GM12864 (cell line): ENCODE measurements around the gene PCDHGA5.

Source experiments
- DNase-seq: peaks from one replicate; pipeline ENCODE4 v3.0.0-alpha.2; 2011; ENCODE audit warnings: low read depth
- H3K4me3 ChIP-seq: 2 replicates; pipeline ENCODE4 v1.5.1; 2011; ENCODE audit warnings: mild to moderate bottlenecking, low read depth, low read length, control low read depth
- CTCF ChIP-seq: IDR thresholded peaks from 2 replicates; pipeline ENCODE4 v1.5.1; 2011; ENCODE audit warnings: low read depth, mild to moderate bottlenecking, moderate library complexity, low read length, control low read depth, inconsistent platforms; ENCODE audit errors: missing control alignments

The PCDHGA5 gene

GRCh38 chr5:141355641-141356040 lies 8.3 kb upstream of the PCDHGA5 start:
- no peak for TF ChIP-seq CTCF
- H3K4me3 ChIP-seq, result no peak overlapping the region
- no peak for DNase-seq

GRCh38 chr5:141356133-141356532 lies 7.8 kb upstream of the PCDHGA5 start:
- TF ChIP-seq CTCF, result no peak
- no peak for DNase-seq
- no peak overlapping the region for H3K4me3 ChIP-seq

GRCh38 chr5:141356950-141357349 lies 7.0 kb upstream of the PCDHGA5 start:
- H3K4me3 ChIP-seq, result no peak overlapping the region
- TF ChIP-seq CTCF, result no peak
- no peak for DNase-seq

GRCh38 chr5:141359790-141360426 lies 4.1 kb upstream of the PCDHGA5 start, which contains the start of gene PCDHGB2:
PCDHGB2 (plus strand) TSS chr5:141359994; CDS start chr5:141360136, 142 bp downstream.
- peak within 1 kb of the TSS; percentile 54 for H3K4me3 ChIP-seq
- TF ChIP-seq CTCF, result peak; percentile 66
- DNase-seq, result peak; percentile 49

- peak overlapping the region; percentile 54; the same call in 1 of the 2 replicates for H3K4me3 ChIP-seq
These were observed 3.3 kb upstream of the PCDHGA5 start for GRCh38 chr5:141360685-141361084.

GRCh38 chr5:141362719-141363118 lies 1.2 kb upstream of the PCDHGA5 start:
- DNase-seq, result no peak
- no peak for TF ChIP-seq CTCF
- H3K4me3 ChIP-seq, result no peak overlapping the region

More at GRCh38 chr5:141360685-141361084, 3.3 kb upstream of the PCDHGA5 start:
- no peak for DNase-seq
- no peak for TF ChIP-seq CTCF
